ENCODE data around the gene PTPN14. TPM values are rescaled to one million over a fixed set of nuclear protein-coding genes. Genes with fewer than 3 reads are reported as not detected.

The PTPN14 gene
- total and polyA plus RNA-seq, 2 donors from 2014 or later, result 5.1 to 87.2 TPM

DNA sequence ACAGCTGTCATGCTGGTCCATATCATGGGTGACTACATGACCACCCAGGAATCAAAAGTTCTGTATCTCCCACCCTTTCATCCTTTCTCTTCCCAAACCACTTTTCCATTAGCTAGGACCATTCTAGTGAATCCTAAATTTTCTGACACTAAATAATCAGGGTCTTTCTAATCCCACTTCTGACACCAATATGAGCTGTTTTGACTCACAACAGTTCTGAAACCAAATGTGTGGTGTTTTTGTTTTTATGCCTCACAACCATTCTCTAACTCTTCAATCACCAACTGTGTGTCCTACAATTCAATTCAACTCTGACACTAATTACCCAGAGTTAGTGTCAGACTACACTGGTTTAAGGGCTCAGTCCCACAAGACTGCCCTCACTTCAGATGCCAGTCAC, 206.5 kb downstream of the PTPN14 start:
- H3K4me1 ChIP-seq (ENCODE audit: control insufficient read depth in 2 of 3, insufficient read depth in 2 of 3, low read depth in 1 of 3, low read length in 3 of 3), result no peaks in the 10 kb centered on the region
- FAIRE-seq (no peak), DNase-seq (no peak)
- no peaks in the 10 kb centered on the region for H3K27me3 ChIP-seq (ENCODE audit: control insufficient read depth, insufficient read depth, low read length)
- TF ChIP-seq, protein P1, sequence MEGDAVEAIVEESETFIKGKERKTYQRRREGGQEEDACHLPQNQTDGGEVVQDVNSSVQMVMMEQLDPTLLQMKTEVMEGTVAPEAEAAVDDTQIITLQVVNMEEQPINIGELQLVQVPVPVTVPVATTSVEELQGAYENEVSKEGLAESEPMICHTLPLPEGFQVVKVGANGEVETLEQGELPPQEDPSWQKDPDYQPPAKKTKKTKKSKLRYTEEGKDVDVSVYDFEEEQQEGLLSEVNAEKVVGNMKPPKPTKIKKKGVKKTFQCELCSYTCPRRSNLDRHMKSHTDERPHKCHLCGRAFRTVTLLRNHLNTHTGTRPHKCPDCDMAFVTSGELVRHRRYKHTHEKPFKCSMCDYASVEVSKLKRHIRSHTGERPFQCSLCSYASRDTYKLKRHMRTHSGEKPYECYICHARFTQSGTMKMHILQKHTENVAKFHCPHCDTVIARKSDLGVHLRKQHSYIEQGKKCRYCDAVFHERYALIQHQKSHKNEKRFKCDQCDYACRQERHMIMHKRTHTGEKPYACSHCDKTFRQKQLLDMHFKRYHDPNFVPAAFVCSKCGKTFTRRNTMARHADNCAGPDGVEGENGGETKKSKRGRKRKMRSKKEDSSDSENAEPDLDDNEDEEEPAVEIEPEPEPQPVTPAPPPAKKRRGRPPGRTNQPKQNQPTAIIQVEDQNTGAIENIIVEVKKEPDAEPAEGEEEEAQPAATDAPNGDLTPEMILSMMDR (IDR thresholded peaks at IDR 0.05; ENCODE audit: borderline replicate concordance, extremely low read depth, insufficient read depth), result no peak
- H3K27ac ChIP-seq (ENCODE audit: low read depth in 2 of 2, low read length in 2 of 2), result no peak overlapping the region
- H3K9ac ChIP-seq (ENCODE audit: low read length in 3 of 3), result no peak overlapping the region
- H3K4me3 ChIP-seq (ENCODE audit: low read length in 3 of 3), result no peak overlapping the region
- peaks cover 0 to 7% (median 2%) of the 10 kb centered on the region in 3 donors for H3K36me3 ChIP-seq (ENCODE audit: control insufficient read depth in 2 of 3, insufficient read depth in 3 of 3, low read length in 3 of 3)
- H3K9me3 ChIP-seq (ENCODE audit: control insufficient read depth in 2 of 3, insufficient read depth in 1 of 3, low read length in 3 of 3), result peaks cover 0 to 6% (median 0%) of the 10 kb centered on the region in 3 donors
- intact Hi-C loops (cut with DNase I), result no loop called here

- Histone ChIP-seq H3K27ac (ENCODE audit: low read depth in 2 of 2, low read length in 2 of 2) (no peak overlapping the region), H3K27me3 (ENCODE audit: control insufficient read depth, insufficient read depth, low read length) (no peaks in the 10 kb centered on the region), H3K4me3 (ENCODE audit: low read length in 3 of 3) (no peak overlapping the region), H3K4me1 (ENCODE audit: control insufficient read depth in 2 of 3, insufficient read depth in 2 of 3, low read depth in 1 of 3, low read length in 3 of 3) (peaks cover 0 to under 1% (median 0%) of the 10 kb centered on the region in 3 donors), H3K9ac (ENCODE audit: low read length in 3 of 3) (no peak overlapping the region), H3K36me3 (ENCODE audit: control insufficient read depth in 2 of 3, insufficient read depth in 3 of 3, low read length in 3 of 3) (peaks cover 0 to 2% (median 0%) of the 10 kb centered on the region in 3 donors), H3K9me3 (ENCODE audit: control insufficient read depth in 2 of 3, insufficient read depth in 1 of 3, low read length in 3 of 3) (peaks cover 0 to 6% (median 0%) of the 10 kb centered on the region in 3 donors)
- TF ChIP-seq, protein P1 (IDR thresholded peaks at IDR 0.05; ENCODE audit: borderline replicate concordance, extremely low read depth, insufficient read depth), result no peak
- FAIRE-seq, result no peak
- intact Hi-C loops (cut with DNase I), result no loop called here
- no peak for DNase-seq
Measured at GRCh38 chr1:214342525-214342924, 208.9 kb downstream of the PTPN14 start.

DNA sequence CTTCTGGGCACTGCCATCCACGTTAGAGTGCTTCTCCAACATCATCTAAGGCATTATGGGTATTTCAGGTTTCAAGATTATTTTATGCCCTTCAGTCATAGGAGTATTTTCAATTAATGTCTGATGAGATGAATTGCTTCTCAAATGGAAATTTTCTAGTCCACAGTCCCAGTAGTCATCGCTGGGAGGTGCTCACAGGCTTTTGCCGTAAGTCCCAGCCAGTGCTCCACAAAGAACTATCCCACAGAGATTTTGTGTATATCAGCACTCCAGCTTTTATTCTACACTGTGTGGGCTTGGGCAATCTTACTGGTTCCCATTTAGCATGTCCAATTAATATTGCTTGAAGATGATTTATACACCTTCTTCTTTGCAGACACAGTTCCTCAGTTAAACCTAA, 209.5 kb downstream of the PTPN14 start:
- no peak for FAIRE-seq
- Histone ChIP-seq H3K9ac (ENCODE audit: low read length in 3 of 3) (no peak overlapping the region), H3K27me3 (ENCODE audit: control insufficient read depth, insufficient read depth, low read length) (no peaks in the 10 kb centered on the region), H3K36me3 (ENCODE audit: control insufficient read depth in 2 of 3, insufficient read depth in 3 of 3, low read length in 3 of 3) (peaks cover 0 to 2% (median 0%) of the 10 kb centered on the region in 3 donors), H3K4me3 (ENCODE audit: low read length in 3 of 3) (no peak overlapping the region), H3K27ac (ENCODE audit: low read depth in 2 of 2, low read length in 2 of 2) (no peak overlapping the region), H3K9me3 (ENCODE audit: control insufficient read depth in 2 of 3, insufficient read depth in 1 of 3, low read length in 3 of 3) (peaks cover 0 to 6% (median 0%) of the 10 kb centered on the region in 3 donors), H3K4me1 (ENCODE audit: control insufficient read depth in 2 of 3, insufficient read depth in 2 of 3, low read depth in 1 of 3, low read length in 3 of 3) (peaks cover 0 to 4% (median 0%) of the 10 kb centered on the region in 3 donors)
- intact Hi-C loops (cut with DNase I), result no loop called here
- no peak for DNase-seq
- TF ChIP-seq, protein P1 (IDR thresholded peaks at IDR 0.05; ENCODE audit: borderline replicate concordance, extremely low read depth, insufficient read depth), result no peak

DNA sequence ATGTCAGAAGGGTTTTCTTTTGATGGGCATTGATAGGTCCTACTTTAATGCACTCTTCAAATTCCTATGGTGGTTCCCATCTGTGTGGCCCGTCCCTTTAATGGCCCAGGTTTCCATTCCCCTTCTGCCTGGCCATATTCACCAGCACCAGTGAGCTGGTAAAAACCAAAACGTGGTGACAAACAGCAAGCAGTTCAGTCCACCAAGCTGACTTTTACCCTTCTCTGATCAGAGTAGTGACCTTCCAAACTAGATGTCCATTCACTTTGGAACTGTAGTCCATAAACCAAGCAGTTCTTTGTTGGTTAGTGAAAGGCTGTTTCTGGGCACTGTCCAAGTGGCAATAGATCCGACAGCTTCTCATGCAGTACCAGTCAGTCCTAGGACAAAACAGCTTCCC, 209.9 kb downstream of the PTPN14 start:
- no peak for DNase-seq
- intact Hi-C loops (cut with DNase I), result no loop called here
- FAIRE-seq, result no peak
- H3K27me3 ChIP-seq (ENCODE audit: control insufficient read depth, insufficient read depth, low read length), result no peaks in the 10 kb centered on the region
- H3K27ac ChIP-seq (ENCODE audit: low read depth in 2 of 2, low read length in 2 of 2), result no peak overlapping the region
- no peak overlapping the region for H3K9ac ChIP-seq (ENCODE audit: low read length in 3 of 3)
- TF ChIP-seq, protein P1 (IDR thresholded peaks at IDR 0.05; ENCODE audit: borderline replicate concordance, extremely low read depth, insufficient read depth), result no peak
- peaks cover 0 to 6% (median 0%) of the 10 kb centered on the region in 3 donors for H3K9me3 ChIP-seq (ENCODE audit: control insufficient read depth in 2 of 3, insufficient read depth in 1 of 3, low read length in 3 of 3)
- peaks cover 0 to 2% (median 0%) of the 10 kb centered on the region in 3 donors for H3K36me3 ChIP-seq (ENCODE audit: control insufficient read depth in 2 of 3, insufficient read depth in 3 of 3, low read length in 3 of 3)
- H3K4me1 ChIP-seq (ENCODE audit: control insufficient read depth in 2 of 3, insufficient read depth in 2 of 3, low read depth in 1 of 3, low read length in 3 of 3), result peaks cover 0 to 4% (median 0%) of the 10 kb centered on the region in 3 donors
- no peak overlapping the region for H3K4me3 ChIP-seq (ENCODE audit: low read length in 3 of 3)

Data from kidney (tissue), 14 donors.